ENCODE results near the gene VGLL4. TPM values are rescaled to one million over a fixed set of nuclear protein-coding genes. Genes with fewer than 3 reads are reported as not detected.

VGLL4 gene
- total RNA-seq, 1 experiment from 2014 or later = 66.5 TPM

GRCh38 chr3:11629716-11630115, 14.0 kb downstream of the VGLL4 start:
- peak; percentile 63 for DNase-seq (ENCODE audit: low read depth)

GRCh38 chr3:11627612-11628011, 16.1 kb downstream of the VGLL4 start:
- DNase-seq (ENCODE audit: low read depth) = no peak

GRCh38 chr3:11626084-11626463, 17.6 kb downstream of the VGLL4 start:
- no peak for DNase-seq (ENCODE audit: low read depth)

- no peak for DNase-seq (ENCODE audit: low read depth)
Observed at GRCh38 chr3:11625376-11626083, 18.2 kb downstream of the VGLL4 start.

- DNase-seq (ENCODE audit: low read depth) = no peak
Observed at GRCh38 chr3:11624704-11625375, 18.9 kb downstream of the VGLL4 start.

- DNase-seq (ENCODE audit: low read depth) = no peak
Observed at GRCh38 chr3:11624161-11624560, 19.6 kb downstream of the VGLL4 start.

- DNase-seq (ENCODE audit: low read depth) = no peak
Observed at GRCh38 chr3:11622586-11623550, 20.8 kb downstream of the VGLL4 start.

- DNase-seq (ENCODE audit: low read depth) = no peak
Observed at GRCh38 chr3:11621077-11621476, 22.6 kb downstream of the VGLL4 start.

- no peak for DNase-seq (ENCODE audit: low read depth)
Observed at GRCh38 chr3:11619946-11620652, 23.6 kb downstream of the VGLL4 start.

GRCh38 chr3:11619461-11619860, 24.3 kb downstream of the VGLL4 start:
- no peak for DNase-seq (ENCODE audit: low read depth)

- no peak for DNase-seq (ENCODE audit: low read depth)
Observed at GRCh38 chr3:11618904-11619303, 24.8 kb downstream of the VGLL4 start.

GRCh38 chr3:11616551-11616950, 27.2 kb downstream of the VGLL4 start:
- no peak for DNase-seq (ENCODE audit: low read depth)

- DNase-seq (ENCODE audit: low read depth) = no peak
Observed at GRCh38 chr3:11613851-11614487, 29.7 kb downstream of the VGLL4 start.

- DNase-seq (ENCODE audit: low read depth) = no peak
Observed at GRCh38 chr3:11613319-11613718, 30.4 kb downstream of the VGLL4 start.

GRCh38 chr3:11612515-11613188, 31.1 kb downstream of the VGLL4 start:
- no peak for DNase-seq (ENCODE audit: low read depth)

- peak; percentile 63 for DNase-seq (ENCODE audit: low read depth)
Observed at GRCh38 chr3:11611341-11611799, 32.3 kb downstream of the VGLL4 start.

- DNase-seq (ENCODE audit: low read depth) = no peak
Observed at GRCh38 chr3:11610700-11611275, 32.9 kb downstream of the VGLL4 start.

GRCh38 chr3:11610044-11610671, 33.6 kb downstream of the VGLL4 start:
- DNase-seq (ENCODE audit: low read depth) = peak; percentile 94

- no peak for DNase-seq (ENCODE audit: low read depth)
Observed at GRCh38 chr3:11609481-11609880, 34.2 kb downstream of the VGLL4 start.

Measured in LHCN-M2 (cell line).